Gastrocnemius medialis (tissue), 4 donors: ENCODE results near the gene ERFL.

ENCODE experiments used
- POLR2A ChIP-seq, 2 donors: fragments of 450-650 bp; IDR thresholded peaks; one replicate each; pipeline ENCODE4 v1.6.1; 2017; ENCODE audit warnings: antibody characterized with exemption in 2 of 2, mild to moderate bottlenecking in 2 of 2, moderate library complexity in 2 of 2
- TF ChIP-seq, protein P1 (sequence below), 5 experiments: fragments of 450-650 bp in 3 of 5; fragments of 200-600 bp in 2 of 5; sonication (generic) in 2 of 5; IDR thresholded peaks in 4 of 5; conservative IDR thresholded peaks in 1 of 5; 1 replicate in 4 of 5; 2 replicates in 1 of 5; pipeline ENCODE4 v1.5.1; 2016 to 2019; ENCODE audit warnings: antibody characterized with exemption in 5 of 5, mild to moderate bottlenecking in 3 of 5, moderate library complexity in 3 of 5

DNA sequence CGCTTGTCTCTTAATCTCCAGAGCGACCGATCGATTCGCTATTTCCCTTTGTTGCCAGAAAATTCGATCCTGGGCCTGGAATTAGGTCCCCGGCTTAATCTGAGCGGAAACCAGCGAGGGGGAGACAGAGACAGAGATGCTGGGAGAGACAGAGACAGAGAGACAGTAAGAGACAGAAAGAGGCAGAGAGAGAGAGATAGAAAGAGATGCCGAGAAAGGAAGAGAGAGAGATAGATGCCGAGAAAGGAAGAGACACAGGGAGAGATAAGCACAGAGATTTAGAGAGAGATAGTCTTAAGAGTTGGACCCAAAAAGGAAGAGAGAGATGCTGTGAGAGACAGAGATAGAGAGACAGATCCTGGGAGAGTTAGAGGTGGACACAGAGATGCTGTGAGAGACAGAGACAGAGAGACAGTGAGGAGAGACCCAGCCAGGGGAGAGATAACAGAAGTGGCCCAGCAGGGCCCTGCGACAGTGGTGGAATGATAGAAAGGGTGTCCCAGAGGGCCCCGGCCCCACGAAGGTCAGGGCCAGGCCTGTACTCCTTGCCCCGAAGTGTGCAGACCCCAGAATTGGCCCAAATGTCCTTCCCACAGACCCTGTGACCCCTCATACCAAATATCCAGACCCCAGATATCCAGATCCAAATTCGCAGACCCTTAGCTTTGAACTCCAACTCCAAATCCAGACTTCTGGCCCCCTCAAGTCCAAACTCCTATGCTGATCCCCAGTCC is 1.3 kb downstream of the ERFL start:
- TF ChIP-seq, protein P1, sequence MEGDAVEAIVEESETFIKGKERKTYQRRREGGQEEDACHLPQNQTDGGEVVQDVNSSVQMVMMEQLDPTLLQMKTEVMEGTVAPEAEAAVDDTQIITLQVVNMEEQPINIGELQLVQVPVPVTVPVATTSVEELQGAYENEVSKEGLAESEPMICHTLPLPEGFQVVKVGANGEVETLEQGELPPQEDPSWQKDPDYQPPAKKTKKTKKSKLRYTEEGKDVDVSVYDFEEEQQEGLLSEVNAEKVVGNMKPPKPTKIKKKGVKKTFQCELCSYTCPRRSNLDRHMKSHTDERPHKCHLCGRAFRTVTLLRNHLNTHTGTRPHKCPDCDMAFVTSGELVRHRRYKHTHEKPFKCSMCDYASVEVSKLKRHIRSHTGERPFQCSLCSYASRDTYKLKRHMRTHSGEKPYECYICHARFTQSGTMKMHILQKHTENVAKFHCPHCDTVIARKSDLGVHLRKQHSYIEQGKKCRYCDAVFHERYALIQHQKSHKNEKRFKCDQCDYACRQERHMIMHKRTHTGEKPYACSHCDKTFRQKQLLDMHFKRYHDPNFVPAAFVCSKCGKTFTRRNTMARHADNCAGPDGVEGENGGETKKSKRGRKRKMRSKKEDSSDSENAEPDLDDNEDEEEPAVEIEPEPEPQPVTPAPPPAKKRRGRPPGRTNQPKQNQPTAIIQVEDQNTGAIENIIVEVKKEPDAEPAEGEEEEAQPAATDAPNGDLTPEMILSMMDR (IDR thresholded peaks at IDR 0.05 in 4 of 5, conservative IDR thresholded peaks at IDR 0.05 in 1 of 5): no peak
- TF ChIP-seq POLR2A (IDR thresholded peaks at IDR 0.05): no peak
